ENCODE results near the gene SGTA. TPM values are rescaled to one million over a fixed set of nuclear protein-coding genes. Genes with fewer than 3 reads are reported as not detected.

Gene SGTA
- polyA plus RNA-seq, 1 donor, result 41.3 TPM

GRCh38 chr19:2734589-2735288 is 48.3 kb downstream of the SGTA start:
- Histone ChIP-seq H3K27me3 (ENCODE audit: control insufficient read depth, insufficient read depth, low read length) (no peaks in the 10 kb centered on the region), H3K4me3 (ENCODE audit: low read length) (no peak overlapping the region), H3K36me3 (ENCODE audit: control insufficient read depth, insufficient read depth, low read length) (peaks cover 17% of the 10 kb centered on the region), H3K4me1 (ENCODE audit: control insufficient read depth, insufficient read depth, low read length) (no peaks in the 10 kb centered on the region), H3K9me3 (ENCODE audit: control insufficient read depth, low read depth, low read length) (no peaks in the 10 kb centered on the region), H3K27ac (ENCODE audit: low read length) (no peak overlapping the region)
- WGBS (ENCODE audit: insufficient coverage, low lambda C conversion rate), result no CpG with 5 or more reads among the region's 26 CpGs
- no peak for DNase-seq

- no peak for DNase-seq
- Histone ChIP-seq H3K27ac (ENCODE audit: low read length) (no peak overlapping the region), H3K36me3 (ENCODE audit: control insufficient read depth, insufficient read depth, low read length) (peaks cover 17% of the 10 kb centered on the region), H3K4me1 (ENCODE audit: control insufficient read depth, insufficient read depth, low read length) (no peaks in the 10 kb centered on the region), H3K27me3 (ENCODE audit: control insufficient read depth, insufficient read depth, low read length) (no peaks in the 10 kb centered on the region), H3K9me3 (ENCODE audit: control insufficient read depth, low read depth, low read length) (no peaks in the 10 kb centered on the region), H3K4me3 (ENCODE audit: low read length) (no peak overlapping the region)
- 55% methylated on average over 3 of the region's 35 CpGs for WGBS (ENCODE audit: insufficient coverage, low lambda C conversion rate)
These were observed 49.0 kb downstream of the SGTA start for GRCh38 chr19:2733930-2734588.

GRCh38 chr19:2732883-2733282 is 50.2 kb downstream of the SGTA start:
- Histone ChIP-seq H3K36me3 (ENCODE audit: control insufficient read depth, insufficient read depth, low read length) (peaks cover 17% of the 10 kb centered on the region), H3K4me1 (ENCODE audit: control insufficient read depth, insufficient read depth, low read length) (no peaks in the 10 kb centered on the region), H3K27me3 (ENCODE audit: control insufficient read depth, insufficient read depth, low read length) (peaks cover 4% of the 10 kb centered on the region), H3K27ac (ENCODE audit: low read length) (no peak overlapping the region), H3K4me3 (ENCODE audit: low read length) (no peak overlapping the region), H3K9me3 (ENCODE audit: control insufficient read depth, low read depth, low read length) (no peaks in the 10 kb centered on the region)
- no CpG with 5 or more reads among the region's 38 CpGs for WGBS (ENCODE audit: insufficient coverage, low lambda C conversion rate)
- no peak for DNase-seq

- Histone ChIP-seq H3K36me3 (ENCODE audit: control insufficient read depth, insufficient read depth, low read length) (peaks cover 17% of the 10 kb centered on the region), H3K9me3 (ENCODE audit: control insufficient read depth, low read depth, low read length) (no peaks in the 10 kb centered on the region), H3K4me3 (ENCODE audit: low read length) (no peak overlapping the region), H3K27ac (ENCODE audit: low read length) (no peak overlapping the region), H3K4me1 (ENCODE audit: control insufficient read depth, insufficient read depth, low read length) (no peaks in the 10 kb centered on the region), H3K27me3 (ENCODE audit: control insufficient read depth, insufficient read depth, low read length) (peaks cover 10% of the 10 kb centered on the region)
- no peak for DNase-seq
- WGBS (ENCODE audit: insufficient coverage, low lambda C conversion rate), result no CpG with 5 or more reads among the region's 33 CpGs
These were observed 50.8 kb downstream of the SGTA start for GRCh38 chr19:2732157-2732725.

GRCh38 chr19:2731181-2731995 is 51.7 kb downstream of the SGTA start:
- no peaks in the 10 kb centered on the region for H3K4me1 ChIP-seq (ENCODE audit: control insufficient read depth, insufficient read depth, low read length)
- WGBS (ENCODE audit: insufficient coverage, low lambda C conversion rate), result no CpG with 5 or more reads among the region's 41 CpGs
- H3K27ac ChIP-seq (ENCODE audit: low read length), result no peak overlapping the region
- H3K36me3 ChIP-seq (ENCODE audit: control insufficient read depth, insufficient read depth, low read length), result peaks cover 14% of the 10 kb centered on the region
- DNase-seq, result no peak
- no peaks in the 10 kb centered on the region for H3K9me3 ChIP-seq (ENCODE audit: control insufficient read depth, low read depth, low read length)
- H3K4me3 ChIP-seq (ENCODE audit: low read length), result no peak overlapping the region
- H3K27me3 ChIP-seq (ENCODE audit: control insufficient read depth, insufficient read depth, low read length), result peaks cover 19% of the 10 kb centered on the region

- DNase-seq, result no peak
- no peaks in the 10 kb centered on the region for H3K4me1 ChIP-seq (ENCODE audit: control insufficient read depth, insufficient read depth, low read length)
- no peak overlapping the region for H3K4me3 ChIP-seq (ENCODE audit: low read length)
- no CpG with 5 or more reads among the region's 26 CpGs for WGBS (ENCODE audit: insufficient coverage, low lambda C conversion rate)
- peaks cover 6% of the 10 kb centered on the region for H3K36me3 ChIP-seq (ENCODE audit: control insufficient read depth, insufficient read depth, low read length)
- H3K27ac ChIP-seq (ENCODE audit: low read length), result no peak overlapping the region
- H3K27me3 ChIP-seq (ENCODE audit: control insufficient read depth, insufficient read depth, low read length), result peaks cover 23% of the 10 kb centered on the region
- no peaks in the 10 kb centered on the region for H3K9me3 ChIP-seq (ENCODE audit: control insufficient read depth, low read depth, low read length)
These were observed 52.9 kb downstream of the SGTA start for GRCh38 chr19:2729943-2730818.

GRCh38 chr19:2728783-2729387 is 54.2 kb downstream of the SGTA start:
- no peaks in the 10 kb centered on the region for H3K9me3 ChIP-seq (ENCODE audit: control insufficient read depth, low read depth, low read length)
- H3K4me3 ChIP-seq (ENCODE audit: low read length), result no peak overlapping the region
- no peaks in the 10 kb centered on the region for H3K4me1 ChIP-seq (ENCODE audit: control insufficient read depth, insufficient read depth, low read length)
- DNase-seq, result no peak
- no peaks in the 10 kb centered on the region for H3K36me3 ChIP-seq (ENCODE audit: control insufficient read depth, insufficient read depth, low read length)
- no peak overlapping the region for H3K27ac ChIP-seq (ENCODE audit: low read length)
- WGBS (ENCODE audit: insufficient coverage, low lambda C conversion rate), result no CpG with 5 or more reads among the region's 23 CpGs
- H3K27me3 ChIP-seq (ENCODE audit: control insufficient read depth, insufficient read depth, low read length), result peaks cover 27% of the 10 kb centered on the region

- peaks cover 3% of the 10 kb centered on the region for H3K9me3 ChIP-seq (ENCODE audit: control insufficient read depth, low read depth, low read length)
- WGBS (ENCODE audit: insufficient coverage, low lambda C conversion rate), result no CpG with 5 or more reads among the region's 16 CpGs
- H3K4me1 ChIP-seq (ENCODE audit: control insufficient read depth, insufficient read depth, low read length), result no peaks in the 10 kb centered on the region
- no peaks in the 10 kb centered on the region for H3K36me3 ChIP-seq (ENCODE audit: control insufficient read depth, insufficient read depth, low read length)
- H3K4me3 ChIP-seq (ENCODE audit: low read length), result no peak overlapping the region
- peaks cover 40% of the 10 kb centered on the region for H3K27me3 ChIP-seq (ENCODE audit: control insufficient read depth, insufficient read depth, low read length)
- no peak overlapping the region for H3K27ac ChIP-seq (ENCODE audit: low read length)
- no peak for DNase-seq
These were observed 55.5 kb downstream of the SGTA start for GRCh38 chr19:2727640-2727944.

- no peak for DNase-seq
- no CpG with 5 or more reads among the region's 26 CpGs for WGBS (ENCODE audit: insufficient coverage, low lambda C conversion rate)
- H3K4me3 ChIP-seq (ENCODE audit: low read length), result no peak overlapping the region
- H3K27ac ChIP-seq (ENCODE audit: low read length), result no peak overlapping the region
- H3K27me3 ChIP-seq (ENCODE audit: control insufficient read depth, insufficient read depth, low read length), result peaks cover 45% of the 10 kb centered on the region
- peaks cover 3% of the 10 kb centered on the region for H3K9me3 ChIP-seq (ENCODE audit: control insufficient read depth, low read depth, low read length)
- no peaks in the 10 kb centered on the region for H3K4me1 ChIP-seq (ENCODE audit: control insufficient read depth, insufficient read depth, low read length)
- no peaks in the 10 kb centered on the region for H3K36me3 ChIP-seq (ENCODE audit: control insufficient read depth, insufficient read depth, low read length)
These were observed 56.0 kb downstream of the SGTA start for GRCh38 chr19:2726904-2727639.
